ENCODE measurements around the gene FAM151B. TPM values are rescaled to one million over a fixed set of nuclear protein-coding genes. Genes with fewer than 3 reads are reported as not detected.

The FAM151B gene
- 1.1 to 1.7 TPM (median 1.4 TPM) in 5 replicates for total RNA-seq (2022; extraction: Qiagen RNA extraction)

DNA sequence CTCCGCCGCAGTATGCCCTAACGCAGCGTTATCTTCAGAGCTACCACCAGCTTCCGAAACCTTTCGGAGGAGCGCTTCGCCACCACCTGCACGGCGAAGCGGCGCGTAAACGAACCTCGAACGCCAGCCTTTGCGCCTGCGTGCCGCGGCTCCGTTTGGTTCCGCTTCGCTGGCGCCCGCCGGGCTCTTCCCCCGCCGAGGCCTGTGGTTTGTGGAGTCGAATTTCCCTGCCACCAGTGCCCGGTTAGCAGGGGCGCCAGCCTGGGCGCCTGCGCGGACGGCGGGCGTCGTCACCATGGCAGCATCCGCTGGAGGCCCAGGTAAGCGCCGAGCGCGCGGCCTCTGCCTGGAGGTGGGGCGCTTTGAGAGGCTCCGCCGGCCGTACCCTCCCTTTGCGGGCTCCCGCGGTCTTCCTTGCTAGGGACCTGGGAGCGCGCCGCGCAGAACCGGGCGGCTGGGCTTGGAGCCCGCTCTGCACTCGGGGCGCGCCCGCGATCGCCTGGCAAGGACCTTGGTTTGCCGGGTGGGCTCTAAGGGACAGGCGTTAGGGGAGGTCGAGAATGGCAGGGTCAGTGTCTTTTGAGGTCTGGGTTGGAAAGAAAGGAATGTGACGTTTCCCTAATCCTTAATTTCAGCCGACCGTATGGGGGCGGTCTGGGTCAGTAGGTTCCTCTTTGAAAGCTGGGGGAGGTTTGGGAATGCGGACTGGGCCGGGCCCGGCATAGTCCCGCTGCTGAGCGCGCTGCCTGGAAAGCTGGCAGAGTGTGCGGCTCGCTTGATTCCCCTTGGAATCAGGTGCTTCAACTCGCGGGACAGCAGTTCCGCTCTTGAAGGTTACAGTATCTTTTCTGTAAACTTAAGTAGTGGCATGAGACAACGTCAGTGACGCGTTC is at the start of gene FAM151B:
TSS of gene FAM151B (plus strand) at position 272 of the 893 bp plus-strand sequence. CDS start at position 296, 24 bp downstream.

GRCh38 chr5:80569961-80570786 is 82.3 kb downstream of the FAM151B start, which contains the start of gene ANKRD34B:
Gene ANKRD34B, minus strand, starts transcription at chr5:80570280. Its CDS starts 10,261 bp downstream, at chr5:80560019.

Other genes starting within 250 kb of the FAM151B start
- gene SERINC5, start 232.1 kb upstream of the FAM151B start, total RNA-seq (2022; extraction: Qiagen RNA extraction): 4.5 to 8.1 TPM (median 5.7 TPM) in 5 replicates
- not detected in 5 replicates for gene SPZ1, start 168.1 kb upstream of the FAM151B start, total RNA-seq (2022; extraction: Qiagen RNA extraction)
- 12.3 to 19.6 TPM (median 13.1 TPM) in 5 replicates for gene ZFYVE16, start 80.0 kb upstream of the FAM151B start, total RNA-seq (2022; extraction: Qiagen RNA extraction)
- gene ANKRD34B, start 82.2 kb downstream of the FAM151B start, total RNA-seq (2022; extraction: Qiagen RNA extraction): 0.03 to 0.17 TPM (median 0.06 TPM) in 3 of 5 replicates, not detected in the others
- 5.9 to 9.4 TPM (median 7.2 TPM) in 5 replicates for gene MSH3, start 166.6 kb downstream of the FAM151B start, total RNA-seq (2022; extraction: Qiagen RNA extraction)
- gene DHFR, start 166.9 kb downstream of the FAM151B start, total RNA-seq (2022; extraction: Qiagen RNA extraction): 47.6 to 70.4 TPM (median 51.8 TPM) in 5 replicates

Data from A549 treated with Hydrocortisone at 1 μM for 4 hours (cell line).